CD4-positive, alpha-beta T cell (primary cell): ENCODE data around the gene EEFSEC. TPM values are rescaled to one million over a fixed set of nuclear protein-coding genes. Genes with fewer than 3 reads are reported as not detected.
A peak's percentile ranks its signal among the peaks of the same experiment; 100 is the strongest.

Source experiments
- ATAC-seq: fragments of 200-7000 bp; cut with Tn5 transposase; one replicate; pipeline ENCODE4 v1.10.0; 2022; ENCODE audit warnings: mild to moderate bottlenecking; ENCODE audit not compliant: poor library complexity
- CTCF ChIA-PET: fragments of 350-600 bp; sonication (Branson Sonifier 250); formaldehyde crosslinking; loops from one replicate; lab custom pipeline; 2021; ENCODE audit warnings: antibody characterized with exemption, inconsistent platforms; lab: Charles Lee
- POLR2A ChIA-PET: fragments of 350-600 bp; sonication (Branson Sonifier 250); formaldehyde crosslinking; loops from one replicate; lab custom pipeline; 2021; ENCODE audit warnings: antibody characterized with exemption, inconsistent platforms; lab: Charles Lee
- DNase-seq, 14 experiments: peaks; one replicate each; pipeline ENCODE4 v3.0.0-alpha.2; 2013 to 2020; ENCODE audit warnings: mixed read lengths in 2 of 14
- H3K27ac ChIP-seq, 2 donors: one replicate each; pipeline versions ENCODE4 v1.5.1 to v1.7.0; 2013; ENCODE audit warnings: low read length in 2 of 2, low read depth in 1 of 2, mild to moderate bottlenecking in 1 of 2
- H3K27me3 ChIP-seq, 2 experiments: 1 replicate in 1 of 2; 2 replicates in 1 of 2; pipeline versions ENCODE4 v1.6.1 to v1.7.0; 2013; ENCODE audit warnings: low read length in 2 of 2, control low read depth in 1 of 2, mild to moderate bottlenecking in 1 of 2, moderate library complexity in 1 of 2; ENCODE audit not compliant: insufficient read depth in 2 of 2, control insufficient read depth in 1 of 2
- H3K36me3 ChIP-seq: one replicate; pipeline ENCODE4 v1.6.1; 2013; ENCODE audit warnings: low read length, control low read depth; ENCODE audit not compliant: insufficient read depth
- H3K4me1 ChIP-seq: one replicate; pipeline ENCODE4 v1.6.1; 2013; ENCODE audit warnings: low read length, control low read depth; ENCODE audit not compliant: insufficient read depth
- H3K4me3 ChIP-seq: one replicate; pipeline ENCODE4 v1.5.1; 2013; ENCODE audit warnings: mild to moderate bottlenecking, low read length, moderate library complexity
- H3K9me3 ChIP-seq, 2 experiments: 1 replicate in 1 of 2; 2 replicates in 1 of 2; pipeline versions ENCODE4 v1.6.1 to v1.7.0; 2013; ENCODE audit warnings: low read length in 2 of 2, mild to moderate bottlenecking in 2 of 2, control low read depth in 1 of 2, moderate library complexity in 1 of 2; ENCODE audit not compliant: control insufficient read depth in 1 of 2, insufficient read depth in 1 of 2
- H3K27ac Mint-ChIP-seq: one replicate; pipeline ENCODE4 v1.8.0; 2020; ENCODE audit warnings: mixed read lengths
- H3K27me3 Mint-ChIP-seq: one replicate; pipeline ENCODE4 v1.8.0; 2021; ENCODE audit warnings: mixed read lengths
- H3K36me3 Mint-ChIP-seq: one replicate; pipeline ENCODE4 v1.8.0; 2021; ENCODE audit warnings: low read depth, mixed read lengths
- H3K4me1 Mint-ChIP-seq: one replicate; pipeline ENCODE4 v1.8.0; 2021; ENCODE audit warnings: low read depth, mixed read lengths
- H3K4me3 Mint-ChIP-seq: one replicate; pipeline ENCODE4 v1.8.0; 2020; ENCODE audit warnings: mild to moderate bottlenecking, mixed read lengths
- H3K9me3 Mint-ChIP-seq: one replicate; pipeline ENCODE4 v1.8.0; 2020; ENCODE audit warnings: mixed read lengths
- CTCF ChIP-seq: fragments of 200-600 bp; IDR thresholded peaks from one replicate; pipeline ENCODE4 v1.8.0; 2022; ENCODE audit warnings: antibody characterized with exemption, mild to moderate bottlenecking
- intact Hi-C, 2 experiments: fragments of 100-400 bp; cut with DNase I in 1 of 2; cut with micrococcal nuclease in 1 of 2; formaldehyde crosslinking; loops; one replicate each; pipeline versions ENCODE4 v1.15.1 to v1.9.0; 2023 to 2025; cut with DNase I, micrococcal nuclease
- total RNA-seq, 174 experiments: library from RNA in 2 of 174; stranded (reverse) in 2 of 174; gene quantifications; one replicate each; pipeline ENCODE4 v1.2.3 and lab custom pipeline; 2021 to 2026

Gene EEFSEC
- total RNA-seq, 2 experiments from 2014 or later: 13.1 to 13.9 TPM

DNA sequence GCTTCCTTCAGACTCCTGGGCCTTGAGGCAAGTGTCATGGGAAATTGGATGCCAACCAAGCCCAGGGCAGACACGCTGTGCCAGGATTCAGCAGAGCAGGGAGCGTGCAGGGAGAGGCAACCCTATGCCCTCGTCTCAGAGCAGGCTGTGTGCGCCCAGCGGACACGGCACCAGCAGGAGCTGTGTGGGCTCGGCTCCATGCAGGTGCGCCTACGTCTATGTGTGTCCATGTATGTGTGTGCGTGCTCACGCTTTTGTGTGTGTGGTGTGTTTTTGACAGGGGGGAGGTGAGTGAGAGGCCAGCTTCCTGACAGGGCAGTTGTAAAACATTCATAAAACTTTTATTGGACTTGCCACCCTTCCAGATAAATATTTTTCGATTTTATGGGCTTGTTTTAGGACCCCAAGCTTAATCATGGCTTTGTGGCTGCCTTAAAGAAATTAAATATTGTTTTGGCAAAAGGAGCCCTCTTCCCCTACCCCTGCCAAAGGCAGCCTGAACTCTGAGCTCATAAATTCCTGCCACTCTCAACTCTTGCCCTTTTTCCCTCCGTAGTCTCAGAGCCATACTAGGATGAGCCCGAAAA is 229.0 kb downstream of the EEFSEC start:
- H3K4me1 Mint-ChIP-seq: peaks cover 5% of the 10 kb centered on the region
- H3K27ac Mint-ChIP-seq: no peak overlapping the region
- no peaks in the 10 kb centered on the region for H3K9me3 Mint-ChIP-seq
- Histone ChIP-seq H3K27me3 (no peaks in the 10 kb centered on the region), H3K9me3 (no peaks in the 10 kb centered on the region), H3K27ac (no peak overlapping the region), H3K4me1 (no peaks in the 10 kb centered on the region), H3K4me3 (no peak overlapping the region), H3K36me3 (peaks cover 5% of the 10 kb centered on the region)
- ATAC-seq (no peak), DNase-seq (no peak)
- ChIA-PET POLR2A (no interaction called here), CTCF (no interaction called here)
- peaks cover 20% of the 10 kb centered on the region for H3K36me3 Mint-ChIP-seq
- intact Hi-C loops: no loop called here
- H3K4me3 Mint-ChIP-seq: no peak overlapping the region
- no peaks in the 10 kb centered on the region for H3K27me3 Mint-ChIP-seq
- TF ChIP-seq CTCF: no peak

DNA sequence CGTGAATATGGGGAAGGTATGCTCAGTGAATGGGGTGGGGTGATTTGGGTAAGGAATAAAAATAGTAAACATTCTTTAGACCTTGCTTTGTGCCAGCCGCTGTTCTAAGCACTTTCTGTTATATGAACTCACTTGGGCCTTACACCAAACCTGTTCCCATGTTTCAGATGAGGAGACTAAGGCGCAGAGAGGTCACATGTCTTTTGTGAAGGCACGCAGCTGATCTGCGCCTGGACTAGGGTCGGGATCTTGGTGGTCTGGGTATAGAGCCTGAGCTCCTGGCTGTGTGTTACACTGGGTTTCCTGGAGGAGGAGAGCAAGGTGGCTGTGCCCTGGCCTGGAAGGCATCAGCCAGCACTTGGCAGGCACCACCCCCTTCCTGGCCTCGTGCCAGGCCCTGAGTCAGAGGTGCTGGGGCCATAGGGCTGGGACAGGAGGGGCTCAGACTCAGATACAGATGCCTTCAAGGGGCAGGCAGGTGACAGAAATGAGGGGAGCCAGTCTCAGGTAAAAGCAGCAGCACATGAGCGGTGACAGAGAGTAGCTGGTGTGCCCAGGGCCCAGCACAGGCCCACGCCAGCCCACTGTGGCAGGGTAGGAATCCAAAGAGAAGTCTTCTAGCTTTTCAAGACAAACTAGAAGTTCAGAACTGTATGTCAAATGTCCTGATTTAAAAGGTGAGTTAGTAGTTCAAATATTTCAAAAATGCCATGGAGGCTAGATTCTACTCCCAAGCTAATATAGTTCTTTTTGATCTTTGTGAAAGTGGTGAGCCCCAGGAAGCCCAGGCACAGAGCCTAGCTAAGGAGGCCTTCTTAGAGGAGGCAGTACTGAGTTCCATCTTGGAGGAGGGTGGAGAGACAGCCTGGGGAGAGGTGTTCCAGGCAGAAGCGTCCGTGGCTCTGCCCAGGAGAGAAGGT is 230.3 kb downstream of the EEFSEC start:
- Histone ChIP-seq H3K27ac (no peak overlapping the region), H3K27me3 (no peaks in the 10 kb centered on the region), H3K4me3 (no peak overlapping the region), H3K4me1 (no peaks in the 10 kb centered on the region), H3K9me3 (no peaks in the 10 kb centered on the region), H3K36me3 (no peaks in the 10 kb centered on the region)
- Mint-ChIP-seq H3K4me1 (peaks cover 5% of the 10 kb centered on the region), H3K4me3 (no peak overlapping the region), H3K36me3 (peaks cover 16% of the 10 kb centered on the region), H3K27ac (no peak overlapping the region), H3K27me3 (no peaks in the 10 kb centered on the region), H3K9me3 (no peaks in the 10 kb centered on the region)
- ATAC-seq (no peak), DNase-seq (peak in 9 of 14 experiments; percentile 7 to 71 (median 56))
- POLR2A ChIA-PET: no interaction called here
- intact Hi-C loops: no loop called here
- no peak for TF ChIP-seq CTCF
- CTCF ChIA-PET: no interaction called here

DNA sequence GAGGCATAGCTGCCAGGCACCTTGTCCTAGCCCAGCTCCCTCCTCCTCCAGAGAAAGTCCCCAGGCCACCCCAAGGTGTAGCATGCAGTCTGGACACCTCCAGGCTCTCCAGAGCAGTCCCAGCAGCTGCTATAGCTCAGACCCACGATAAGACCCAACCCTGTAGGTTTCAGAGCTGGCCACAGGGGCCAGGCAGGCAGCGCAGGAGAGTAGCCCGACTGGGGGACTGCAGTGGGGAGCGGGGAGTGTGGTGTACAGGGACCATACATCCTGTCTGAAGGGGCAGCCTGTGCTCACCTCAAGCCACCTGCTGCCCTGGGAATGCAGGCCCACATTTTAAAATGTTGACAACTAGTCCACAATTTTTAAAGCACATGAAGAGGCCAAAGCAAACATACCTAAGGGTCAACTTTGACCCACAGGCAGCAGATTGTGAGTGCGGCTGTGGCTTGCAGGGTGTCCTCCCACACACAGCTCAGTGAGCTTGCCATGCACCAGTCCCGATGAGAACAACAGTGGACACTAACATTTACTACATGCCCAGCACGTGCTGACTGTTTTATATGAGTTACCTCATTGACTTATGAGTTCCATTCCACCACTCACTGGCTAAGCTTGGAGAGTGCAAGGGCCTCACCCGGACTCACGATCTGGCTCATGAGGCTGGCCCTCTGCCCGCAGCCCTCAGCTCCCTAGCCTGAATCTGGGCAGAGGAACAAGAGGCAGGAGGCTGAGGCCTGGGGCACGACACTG is 232.0 kb downstream of the EEFSEC start:
- ChIA-PET POLR2A (no interaction called here), CTCF (no interaction called here)
- DNase-seq: no peak
- H3K4me3 Mint-ChIP-seq: no peak overlapping the region
- ATAC-seq: no peak
- H3K9me3 Mint-ChIP-seq: no peaks in the 10 kb centered on the region
- H3K4me3 ChIP-seq: no peak overlapping the region
- H3K27me3 ChIP-seq: no peaks in the 10 kb centered on the region
- H3K4me1 ChIP-seq: no peaks in the 10 kb centered on the region
- H3K4me1 Mint-ChIP-seq: peaks cover 5% of the 10 kb centered on the region
- TF ChIP-seq CTCF: no peak
- no peak overlapping the region for H3K27ac ChIP-seq
- H3K36me3 Mint-ChIP-seq: peaks cover 16% of the 10 kb centered on the region
- H3K27ac Mint-ChIP-seq: no peak overlapping the region
- no peaks in the 10 kb centered on the region for H3K27me3 Mint-ChIP-seq
- no peaks in the 10 kb centered on the region for H3K36me3 ChIP-seq
- intact Hi-C loops: no loop called here
- H3K9me3 ChIP-seq: no peaks in the 10 kb centered on the region
